K562 (cell line): Measurements from ENCODE around the gene DEK. TPM values are rescaled to one million over a fixed set of nuclear protein-coding genes. Genes with fewer than 3 reads are reported as not detected.

ENCODE experiments used
- ATF7 ChIP-seq: fragments of 450-650 bp; IDR thresholded peaks from 2 replicates; pipeline ENCODE4 v1.7.1; 2014; ENCODE audit warnings: mild to moderate bottlenecking, moderate library complexity
- BCOR ChIP-seq: fragments of 450-650 bp; IDR thresholded peaks from 2 replicates; pipeline ENCODE4 v1.6.1; 2016
- EZH2 ChIP-seq: IDR thresholded peaks from 2 replicates; pipeline ENCODE4 v1.6.1; 2012; ENCODE audit warnings: low read depth, mild to moderate bottlenecking, inconsistent platforms, low read length, borderline replicate concordance
- GABPB2 ChIP-seq: fragments of 250-450 bp; sonication (Bioruptor Pico); conservative IDR thresholded peaks from 2 replicates; pipeline ENCODE4 v1.5.1; 2021; ENCODE audit warnings: mild to moderate bottlenecking
- KAT2B ChIP-seq: IDR thresholded peaks from one replicate; pipeline ENCODE4 v1.6.1; 2012; ENCODE audit warnings: low read depth, mild to moderate bottlenecking, control low read depth, inconsistent platforms, low read length, moderate library complexity
- MYC ChIP-seq, 2 experiments: fragments of 250-450 bp in 1 of 2; sonication (Bioruptor Pico) in 1 of 2; IDR thresholded peaks; 2 replicates each; pipeline versions ENCODE4 v1.5.1 to v1.6.1; 2012 to 2021; ENCODE audit warnings: low read depth in 2 of 2, borderline replicate concordance in 1 of 2, improper control_type of control experiment in 1 of 2, low read length in 1 of 2, mild to moderate bottlenecking in 1 of 2, moderate library complexity in 1 of 2
- NCOR1 ChIP-seq: fragments of 450-650 bp; IDR thresholded peaks from 2 replicates; pipeline ENCODE4 v1.6.1; 2016; ENCODE audit warnings: mild to moderate bottlenecking, moderate library complexity
- NFXL1 ChIP-seq: fragments of 450-650 bp; formaldehyde crosslinking; IDR thresholded peaks from 2 replicates; pipeline ENCODE4 v1.4.0; 2021; ENCODE audit warnings: mild to moderate bottlenecking
- POLR2AphosphoS5 ChIP-seq: IDR thresholded peaks from 2 replicates; pipeline ENCODE4 v1.6.1; 2011; ENCODE audit warnings: mild to moderate bottlenecking, low read depth, low read length, moderate library complexity; ENCODE audit not compliant: control insufficient read depth, insufficient read depth
- SAP30 ChIP-seq: fragments of 200-600 bp; sonication (generic); IDR thresholded peaks from 2 replicates; pipeline ENCODE4 v1.6.1; 2012; ENCODE audit warnings: borderline replicate concordance, low read depth, mild to moderate bottlenecking, moderate library complexity, low read length, control low read depth, inconsistent platforms; ENCODE audit not compliant: insufficient read depth, poor library complexity, severe bottlenecking
- YY1 ChIP-seq, 3 experiments: IDR thresholded peaks; 2 replicates each; pipeline ENCODE4 v1.6.1; 2011; ENCODE audit warnings: low read length in 2 of 3, mild to moderate bottlenecking in 2 of 3, moderate library complexity in 2 of 3, borderline replicate concordance in 1 of 3, control low read depth in 1 of 3, low read depth in 1 of 3; ENCODE audit not compliant: insufficient read depth in 3 of 3, insufficient replicate concordance in 2 of 3, control insufficient read depth in 1 of 3, insufficient read length in 1 of 3; ENCODE audit errors: extremely low read depth in 1 of 3
- ZNF253 ChIP-seq: fragments of 250-450 bp; sonication (Bioruptor Pico); conservative IDR thresholded peaks from 2 replicates; pipeline ENCODE4 v1.6.1; 2021; ENCODE audit warnings: mild to moderate bottlenecking
- ZNF41 ChIP-seq: fragments of 250-450 bp; sonication (Bioruptor Pico); conservative IDR thresholded peaks from 2 replicates; pipeline ENCODE4 v1.4.0; 2020; ENCODE audit warnings: mild to moderate bottlenecking
- ZNF77 ChIP-seq: fragments of 250-450 bp; sonication (Bioruptor Pico); IDR thresholded peaks from 2 replicates; pipeline ENCODE4 v1.5.0; 2020
- ZNF778 ChIP-seq: fragments of 450-650 bp; formaldehyde crosslinking; IDR thresholded peaks from 2 replicates; pipeline ENCODE4 v1.4.0; 2020; ENCODE audit warnings: mild to moderate bottlenecking, moderate library complexity
- polyA plus RNA-seq, 8 experiments: library from polyadenylated mRNA; depleted of rRNA in 4 of 8; stranded (reverse) in 5 of 8; unstranded in 3 of 8; fragments of >200 nt; fragmentation: Nextera tagmentation in 2 of 8; fragmentation: Illumina TruSeq in 1 of 8; extraction: Ambion mirVana in 2 of 8; extraction: Trizol in 1 of 8; gene quantifications; 2 replicates each; pipeline versions ENCODE4 v1.2.1 to v1.2.3, GENCODE V29; 2011 to 2014; ENCODE audit warnings: inconsistent platforms in 1 of 8, missing spikeins in 1 of 8
- total RNA-seq, 7 experiments: library from RNA; depleted of rRNA in 6 of 7; stranded (reverse); fragments of >200 nt in 6 of 7; fragmentation: Illumina TruSeq in 2 of 7; extraction: Trizol in 2 of 7; gene quantifications; 2 replicates each; pipeline versions ENCODE4 v1.2.1 to v1.2.3, GENCODE V29; 2011 to 2021; ENCODE audit warnings: low replicate concordance in 1 of 7
- TF ChIP-seq, protein P1 (sequence below), 2 experiments: fragments of 450-650 bp in 1 of 2; IDR thresholded peaks; 2 replicates each; pipeline ENCODE4 v1.6.1; 2011 to 2017; ENCODE audit warnings: low read depth in 2 of 2, antibody characterized with exemption in 1 of 2, borderline replicate concordance in 1 of 2, low read length in 1 of 2, mild to moderate bottlenecking in 1 of 2, mixed read lengths in 1 of 2; ENCODE audit not compliant: control insufficient read depth in 1 of 2
- TF ChIP-seq, protein P2 (sequence below): sonication (generic); IDR thresholded peaks from 2 replicates; pipeline ENCODE4 v1.6.1; 2016
- TF ChIP-seq, protein P3 (sequence below): fragments of 450-650 bp; formaldehyde crosslinking; IDR thresholded peaks from 2 replicates; pipeline ENCODE4 v1.4.0; 2022; ENCODE audit warnings: missing genetic modification characterization
- TF ChIP-seq, protein P4 (sequence below), 2 experiments: fragments of 450-650 bp; conservative IDR thresholded peaks; 2 replicates each; pipeline ENCODE4 v1.6.1; 2017; ENCODE audit warnings: mild to moderate bottlenecking in 2 of 2, moderate library complexity in 2 of 2

Gene DEK
- total and polyA plus RNA-seq, 9 of the 15 experiments (the other 6 are each of a cell fraction or from before 2014, with no cell fraction given) = 82.3 to 338 (median 184) TPM

DNA sequence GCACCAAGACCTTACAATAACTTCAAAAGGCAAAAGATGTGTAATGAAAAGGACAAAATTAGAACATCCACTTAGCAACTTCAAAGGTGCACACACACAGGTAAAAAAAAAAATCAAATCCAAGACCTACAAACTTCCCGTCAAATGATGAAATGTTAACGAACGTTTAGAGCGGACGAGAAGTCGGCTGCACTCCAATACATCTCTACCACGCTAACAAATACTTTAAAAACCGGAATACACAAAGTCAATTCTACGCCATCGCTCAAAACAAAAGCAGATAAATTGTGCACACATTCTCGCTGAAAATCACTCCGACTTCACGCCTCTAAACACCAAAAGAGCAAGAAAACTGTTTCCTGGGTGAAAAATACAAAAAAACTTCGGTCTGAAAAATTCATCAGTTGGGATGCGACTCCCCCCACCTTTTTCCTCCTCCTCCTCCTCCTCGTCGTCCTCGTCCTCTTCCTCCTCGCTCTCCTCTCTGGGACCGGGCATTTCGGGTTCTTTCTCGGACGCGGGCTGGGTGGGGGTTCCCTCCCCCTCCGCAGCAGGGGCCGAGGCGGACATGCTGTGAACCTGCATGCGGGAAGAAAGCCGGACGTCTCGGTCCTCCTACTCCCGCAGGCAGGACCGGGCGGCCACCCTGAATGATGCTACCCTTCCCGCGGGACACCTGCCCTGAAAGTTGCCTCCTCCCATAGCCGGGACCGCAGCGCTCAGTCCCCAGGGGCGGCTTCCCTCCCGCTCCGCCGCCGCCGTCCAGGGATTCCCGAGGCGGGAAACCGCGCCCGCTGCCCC lies 712 bp downstream of the DEK start (continued):
- TF ChIP-seq, protein P1, sequence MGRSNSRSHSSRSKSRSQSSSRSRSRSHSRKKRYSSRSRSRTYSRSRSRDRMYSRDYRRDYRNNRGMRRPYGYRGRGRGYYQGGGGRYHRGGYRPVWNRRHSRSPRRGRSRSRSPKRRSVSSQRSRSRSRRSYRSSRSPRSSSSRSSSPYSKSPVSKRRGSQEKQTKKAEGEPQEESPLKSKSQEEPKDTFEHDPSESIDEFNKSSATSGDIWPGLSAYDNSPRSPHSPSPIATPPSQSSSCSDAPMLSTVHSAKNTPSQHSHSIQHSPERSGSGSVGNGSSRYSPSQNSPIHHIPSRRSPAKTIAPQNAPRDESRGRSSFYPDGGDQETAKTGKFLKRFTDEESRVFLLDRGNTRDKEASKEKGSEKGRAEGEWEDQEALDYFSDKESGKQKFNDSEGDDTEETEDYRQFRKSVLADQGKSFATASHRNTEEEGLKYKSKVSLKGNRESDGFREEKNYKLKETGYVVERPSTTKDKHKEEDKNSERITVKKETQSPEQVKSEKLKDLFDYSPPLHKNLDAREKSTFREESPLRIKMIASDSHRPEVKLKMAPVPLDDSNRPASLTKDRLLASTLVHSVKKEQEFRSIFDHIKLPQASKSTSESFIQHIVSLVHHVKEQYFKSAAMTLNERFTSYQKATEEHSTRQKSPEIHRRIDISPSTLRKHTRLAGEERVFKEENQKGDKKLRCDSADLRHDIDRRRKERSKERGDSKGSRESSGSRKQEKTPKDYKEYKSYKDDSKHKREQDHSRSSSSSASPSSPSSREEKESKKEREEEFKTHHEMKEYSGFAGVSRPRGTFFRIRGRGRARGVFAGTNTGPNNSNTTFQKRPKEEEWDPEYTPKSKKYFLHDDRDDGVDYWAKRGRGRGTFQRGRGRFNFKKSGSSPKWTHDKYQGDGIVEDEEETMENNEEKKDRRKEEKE (IDR thresholded peaks at IDR 0.05; ENCODE audit: borderline replicate concordance in 1 of 2, control insufficient read depth in 1 of 2, low read depth in 2 of 2, low read length in 1 of 2) = no peak
- TF ChIP-seq POLR2AphosphoS5 (no peak; the same call in 1 of the 2 replicates), SAP30 (peak; percentile 33), ZNF778 (no peak), MYC (IDR thresholded peaks at IDR 0.05; ENCODE audit: low read depth, low read length) (no peak; the same call in 1 of the 2 replicates), MYC (CRISPR knock-in tag; IDR thresholded peaks at IDR 0.05; ENCODE audit: borderline replicate concordance, low read depth) (no peak), YY1 (IDR thresholded peaks at IDR 0.05; ENCODE audit: borderline replicate concordance in 1 of 3, control insufficient read depth in 1 of 3, extremely low read depth in 1 of 3, insufficient read depth in 3 of 3, insufficient read length in 1 of 3, insufficient replicate concordance in 2 of 3, low read depth in 1 of 3, low read length in 2 of 3) (no peak), KAT2B (no peak), NFXL1 (no peak), NCOR1 (no peak), EZH2 (no peak), BCOR (no peak), ZNF41 (CRISPR knock-in tag) (no peak), ZNF253 (CRISPR knock-in tag) (no peak), ZNF77 (CRISPR knock-in tag) (no peak), ATF7 (no peak), GABPB2 (CRISPR knock-in tag) (no peak)
- TF ChIP-seq, protein P2, sequence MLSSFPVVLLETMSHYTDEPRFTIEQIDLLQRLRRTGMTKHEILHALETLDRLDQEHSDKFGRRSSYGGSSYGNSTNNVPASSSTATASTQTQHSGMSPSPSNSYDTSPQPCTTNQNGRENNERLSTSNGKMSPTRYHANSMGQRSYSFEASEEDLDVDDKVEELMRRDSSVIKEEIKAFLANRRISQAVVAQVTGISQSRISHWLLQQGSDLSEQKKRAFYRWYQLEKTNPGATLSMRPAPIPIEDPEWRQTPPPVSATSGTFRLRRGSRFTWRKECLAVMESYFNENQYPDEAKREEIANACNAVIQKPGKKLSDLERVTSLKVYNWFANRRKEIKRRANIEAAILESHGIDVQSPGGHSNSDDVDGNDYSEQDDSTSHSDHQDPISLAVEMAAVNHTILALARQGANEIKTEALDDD = no peak
- TF ChIP-seq, protein P3, sequence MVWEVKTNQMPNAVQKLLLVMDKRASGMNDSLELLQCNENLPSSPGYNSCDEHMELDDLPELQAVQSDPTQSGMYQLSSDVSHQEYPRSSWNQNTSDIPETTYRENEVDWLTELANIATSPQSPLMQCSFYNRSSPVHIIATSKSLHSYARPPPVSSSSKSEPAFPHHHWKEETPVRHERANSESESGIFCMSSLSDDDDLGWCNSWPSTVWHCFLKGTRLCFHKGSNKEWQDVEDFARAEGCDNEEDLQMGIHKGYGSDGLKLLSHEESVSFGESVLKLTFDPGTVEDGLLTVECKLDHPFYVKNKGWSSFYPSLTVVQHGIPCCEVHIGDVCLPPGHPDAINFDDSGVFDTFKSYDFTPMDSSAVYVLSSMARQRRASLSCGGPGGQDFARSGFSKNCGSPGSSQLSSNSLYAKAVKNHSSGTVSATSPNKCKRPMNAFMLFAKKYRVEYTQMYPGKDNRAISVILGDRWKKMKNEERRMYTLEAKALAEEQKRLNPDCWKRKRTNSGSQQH = no peak
- TF ChIP-seq, protein P4, sequence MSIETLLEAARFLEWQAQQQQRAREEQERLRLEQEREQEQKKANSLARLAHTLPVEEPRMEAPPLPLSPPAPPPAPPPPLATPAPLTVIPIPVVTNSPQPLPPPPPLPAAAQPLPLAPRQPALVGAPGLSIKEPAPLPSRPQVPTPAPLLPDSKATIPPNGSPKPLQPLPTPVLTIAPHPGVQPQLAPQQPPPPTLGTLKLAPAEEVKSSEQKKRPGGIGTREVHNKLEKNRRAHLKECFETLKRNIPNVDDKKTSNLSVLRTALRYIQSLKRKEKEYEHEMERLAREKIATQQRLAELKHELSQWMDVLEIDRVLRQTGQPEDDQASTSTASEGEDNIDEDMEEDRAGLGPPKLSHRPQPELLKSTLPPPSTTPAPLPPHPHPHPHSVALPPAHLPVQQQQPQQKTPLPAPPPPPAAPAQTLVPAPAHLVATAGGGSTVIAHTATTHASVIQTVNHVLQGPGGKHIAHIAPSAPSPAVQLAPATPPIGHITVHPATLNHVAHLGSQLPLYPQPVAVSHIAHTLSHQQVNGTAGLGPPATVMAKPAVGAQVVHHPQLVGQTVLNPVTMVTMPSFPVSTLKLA (conservative IDR thresholded peaks at IDR 0.05) = peak in 1 of 2 experiments; percentile 33; a peak in 1 of 4 replicates
